Liver (tissue), 9 donors: Measurements from ENCODE around the gene TPBGL. TPM values are rescaled to one million over a fixed set of nuclear protein-coding genes. Genes with fewer than 3 reads are reported as not detected.

Experiments
- DNase-seq: peaks from one replicate; pipeline ENCODE4 v3.0.0-alpha.2; 2017; ENCODE audit warnings: low spot score
- H3K27ac ChIP-seq, 2 donors: one replicate each; pipeline ENCODE4 v1.7.0; 2013; ENCODE audit warnings: inconsistent platforms in 2 of 2, low read length in 2 of 2, control low read depth in 1 of 2, low read depth in 1 of 2, mild to moderate bottlenecking in 1 of 2
- H3K27me3 ChIP-seq, 4 donors: one replicate each; pipeline versions ENCODE4 v1.6.1 to v1.7.0; 2013; ENCODE audit warnings: low read length in 3 of 4, inconsistent platforms in 1 of 4, mild to moderate bottlenecking in 1 of 4, moderate library complexity in 1 of 4; ENCODE audit not compliant: control insufficient read depth in 4 of 4, insufficient read depth in 4 of 4
- H3K36me3 ChIP-seq, 4 donors: one replicate each; pipeline versions ENCODE4 v1.6.1 to v1.7.0; 2013; ENCODE audit warnings: low read length in 3 of 4, mild to moderate bottlenecking in 3 of 4, low read depth in 1 of 4, moderate library complexity in 1 of 4; ENCODE audit not compliant: control insufficient read depth in 4 of 4, insufficient read depth in 3 of 4
- H3K4me1 ChIP-seq, 4 donors: one replicate each; pipeline versions ENCODE4 v1.6.1 to v1.7.0; 2013; ENCODE audit warnings: low read length in 3 of 4, mild to moderate bottlenecking in 3 of 4, moderate library complexity in 1 of 4; ENCODE audit not compliant: control insufficient read depth in 4 of 4, insufficient read depth in 4 of 4
- H3K4me3 ChIP-seq, 3 donors: one replicate each; pipeline versions ENCODE4 v1.6.1 to v1.7.0; 2013; ENCODE audit warnings: low read length in 3 of 3, control low read depth in 1 of 3, low read depth in 1 of 3, mild to moderate bottlenecking in 1 of 3
- H3K9ac ChIP-seq, 2 donors: one replicate each; pipeline ENCODE4 v1.7.0; 2013; ENCODE audit warnings: low read length in 2 of 2, mild to moderate bottlenecking in 2 of 2, moderate library complexity in 2 of 2, control low read depth in 1 of 2, low read depth in 1 of 2
- H3K9me3 ChIP-seq, 4 donors: one replicate each; pipeline versions ENCODE4 v1.6.1 to v1.7.0; 2013; ENCODE audit warnings: low read length in 3 of 4; ENCODE audit not compliant: control insufficient read depth in 4 of 4
- EGR1 ChIP-seq, 2 donors: IDR thresholded peaks; 2 replicates each; pipeline ENCODE4 v1.6.1; 2016 to 2018; ENCODE audit warnings: antibody characterized with exemption in 2 of 2, low read depth in 2 of 2
- FOXA1 ChIP-seq: IDR thresholded peaks from 2 replicates; pipeline ENCODE4 v1.6.1; 2016; ENCODE audit warnings: antibody characterized with exemption
- FOXA2 ChIP-seq: IDR thresholded peaks from 2 replicates; pipeline ENCODE4 v1.6.1; 2016; ENCODE audit warnings: antibody characterized with exemption
- GABPA ChIP-seq, 2 donors: IDR thresholded peaks in 1 of 2; conservative IDR thresholded peaks in 1 of 2; 2 replicates each; pipeline ENCODE4 v1.6.1; 2016; ENCODE audit warnings: antibody characterized with exemption in 2 of 2, mild to moderate bottlenecking in 1 of 2, moderate library complexity in 1 of 2
- HNF4A ChIP-seq, 2 donors: conservative IDR thresholded peaks; 2 replicates each; pipeline ENCODE4 v1.6.1; 2016; ENCODE audit warnings: antibody characterized with exemption in 2 of 2, mild to moderate bottlenecking in 2 of 2
- HNF4G ChIP-seq: IDR thresholded peaks from 2 replicates; pipeline ENCODE4 v1.6.1; 2016; ENCODE audit warnings: antibody characterized with exemption
- JUND ChIP-seq, 2 donors: IDR thresholded peaks; 2 replicates each; pipeline ENCODE4 v1.6.1; 2016; ENCODE audit warnings: antibody characterized with exemption in 2 of 2
- NR2F2 ChIP-seq: IDR thresholded peaks from 2 replicates; pipeline ENCODE4 v1.6.1; 2016; ENCODE audit warnings: antibody characterized with exemption
- RAD21 ChIP-seq, 2 donors: IDR thresholded peaks; 2 replicates each; pipeline ENCODE4 v1.6.1; 2016; ENCODE audit warnings: antibody characterized with exemption in 2 of 2, mild to moderate bottlenecking in 2 of 2
- RXRA ChIP-seq, 2 donors: IDR thresholded peaks; 2 replicates each; pipeline ENCODE4 v1.6.1; 2017 to 2018; ENCODE audit warnings: antibody characterized with exemption in 2 of 2, mild to moderate bottlenecking in 1 of 2
- SP1 ChIP-seq: IDR thresholded peaks from 2 replicates; pipeline ENCODE4 v1.6.1; 2018; ENCODE audit warnings: antibody characterized with exemption, mild to moderate bottlenecking
- TAF1 ChIP-seq: conservative IDR thresholded peaks from 2 replicates; pipeline ENCODE4 v1.6.1; 2016; ENCODE audit warnings: antibody characterized with exemption, mild to moderate bottlenecking
- YY1 ChIP-seq: IDR thresholded peaks from 2 replicates; pipeline ENCODE4 v1.6.1; 2016; ENCODE audit warnings: antibody characterized with exemption, mild to moderate bottlenecking
- WGBS: extraction: QIAGEN DNeasy Blood & Tissue Kit; methylation state at CpG from one replicate; pipeline ENCODE4 v1.1.7; 2013; 5-methylcytosine and 5-hydroxymethylcytosine counted together
- polyA plus RNA-seq, 2 donors: library from polyadenylated mRNA; stranded (reverse) in 1 of 2; unstranded in 1 of 2; fragments of 200-250 nt in 1 of 2; fragments of >200 nt in 1 of 2; fragmentation: Nextera tagmentation in 1 of 2; extraction: Ambion mirVana in 1 of 2; gene quantifications; one replicate each; pipeline versions ENCODE4 v1.2.1 to v1.2.3, GENCODE V29; 2013 to 2015
- total RNA-seq, 2 donors: library from RNA; depleted of rRNA; stranded (reverse); fragments of >200 nt; gene quantifications; one replicate each; pipeline ENCODE4 v1.2.3, GENCODE V29; 2014
- TF ChIP-seq, protein P1 (sequence below): IDR thresholded peaks from 2 replicates; pipeline ENCODE4 v1.6.1; 2016; ENCODE audit warnings: antibody characterized with exemption
- TF ChIP-seq, protein P2 (sequence below): IDR thresholded peaks from 2 replicates; pipeline ENCODE4 v1.6.1; 2016; ENCODE audit warnings: antibody characterized with exemption
- TF ChIP-seq, protein P3 (sequence below): fragments of 150-350 bp; IDR thresholded peaks from 2 replicates; pipeline ENCODE4 v1.5.1; 2017; ENCODE audit warnings: improper control_type of control experiment, low read depth, low read length; ENCODE audit not compliant: missing input control
- TF ChIP-seq, protein P4 (sequence below): IDR thresholded peaks from 2 replicates; pipeline ENCODE4 v1.6.1; 2016; ENCODE audit warnings: antibody characterized with exemption, mild to moderate bottlenecking
- donor health status: healthy.
- donor health status: healthy.
- donor health status: healthy.
- donor health status: healthy.
- donor health status: healthy.

The TPBGL gene
- total and polyA plus RNA-seq, 4 donors, result 0.05 TPM; not detected in 3

DNA sequence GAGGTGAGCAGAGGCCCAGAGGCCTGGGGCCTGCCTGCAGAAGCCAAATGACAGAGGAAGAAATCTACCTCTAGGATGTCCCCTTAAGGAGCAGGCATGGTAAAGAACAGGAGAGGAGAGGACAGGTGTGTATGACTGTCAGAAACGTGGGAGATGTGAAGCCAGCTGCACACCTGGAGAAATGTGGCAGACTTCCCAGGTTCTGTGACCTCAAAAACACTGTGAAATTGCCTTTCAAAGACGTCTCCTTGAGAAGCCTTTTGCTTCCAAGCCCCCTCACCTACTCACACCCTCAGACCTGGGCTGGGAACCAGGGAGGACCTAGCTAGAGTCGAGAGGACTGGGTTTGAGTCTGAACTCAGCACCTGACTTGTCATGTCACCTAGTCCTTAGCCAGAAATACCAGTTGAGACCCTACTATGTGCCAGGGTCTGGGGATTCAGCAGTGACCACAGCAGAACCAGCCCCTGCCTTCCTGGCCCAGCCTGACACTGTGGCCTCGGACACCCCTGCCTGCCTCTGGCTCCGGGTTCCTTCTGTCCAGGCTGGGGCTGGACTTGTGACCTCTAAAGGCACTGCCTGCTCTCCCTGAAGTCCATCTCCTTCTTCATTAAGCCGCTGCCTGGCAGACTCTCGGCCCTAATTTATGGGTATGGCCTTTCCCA, 5.6 kb downstream of the TPBGL start:
- peaks cover 0 to 6% (median 4%) of the 10 kb centered on the region in 4 donors for H3K27me3 ChIP-seq
- no peak for DNase-seq
- H3K9ac ChIP-seq, result no peak overlapping the region

DNA sequence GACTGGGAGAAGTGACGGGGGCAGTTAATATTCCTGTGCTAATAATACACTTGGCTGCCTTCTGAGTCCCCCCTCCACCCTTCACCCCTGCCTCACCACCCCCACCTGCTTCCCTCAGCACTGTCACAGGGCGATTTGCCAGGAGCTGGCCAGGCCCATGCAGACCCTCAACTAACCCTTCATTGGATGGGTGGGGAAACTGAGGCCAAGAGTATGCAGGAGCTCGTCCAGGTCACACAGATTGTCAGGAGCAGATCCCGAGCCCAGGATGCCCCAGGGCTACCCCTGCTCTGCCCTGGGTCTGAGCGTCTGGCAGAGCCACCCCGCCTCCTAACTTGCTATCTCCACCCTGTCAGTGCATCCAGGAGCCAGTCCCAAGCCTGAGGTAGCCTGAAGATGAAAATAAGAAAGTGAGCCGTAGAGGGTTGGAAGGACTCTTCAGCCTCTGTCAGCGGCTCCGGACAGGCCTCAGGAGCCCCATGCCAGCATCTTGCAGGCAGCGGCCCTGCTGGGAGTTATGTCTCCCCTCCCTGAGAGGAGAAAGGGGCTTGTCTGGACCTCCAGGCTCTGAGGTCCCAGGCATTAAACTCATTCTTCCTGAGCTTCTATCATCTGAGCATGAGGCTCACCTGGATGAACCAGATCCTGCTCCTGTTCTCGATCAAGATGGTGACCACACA, 6.2 kb downstream of the TPBGL start:
- Histone ChIP-seq H3K9ac (no peak overlapping the region), H3K4me1 (peaks cover 0 to 11% (median 8%) of the 10 kb centered on the region in 4 donors), H3K36me3 (no peaks in the 10 kb centered on the region), H3K27me3 (peaks cover 0 to 6% (median 4%) of the 10 kb centered on the region in 4 donors), H3K27ac (no peak overlapping the region), H3K4me3 (no peak overlapping the region), H3K9me3 (peaks cover 0 to 5% (median 0%) of the 10 kb centered on the region in 4 donors)
- 84% methylated on average over 11 of the region's 11 CpGs for WGBS
- DNase-seq, result no peak
- TF ChIP-seq RAD21 (IDR thresholded peaks at IDR 0.05) (no peak), HNF4G (no peak), EGR1 (IDR thresholded peaks at IDR 0.05; ENCODE audit: low read depth in 2 of 2) (no peak), TAF1 (no peak), YY1 (no peak), NR2F2 (no peak), FOXA1 (no peak), GABPA (IDR thresholded peaks at IDR 0.05 in 1 of 2, conservative IDR thresholded peaks at IDR 0.05 in 1 of 2) (no peak), SP1 (no peak)
- TF ChIP-seq, protein P1, sequence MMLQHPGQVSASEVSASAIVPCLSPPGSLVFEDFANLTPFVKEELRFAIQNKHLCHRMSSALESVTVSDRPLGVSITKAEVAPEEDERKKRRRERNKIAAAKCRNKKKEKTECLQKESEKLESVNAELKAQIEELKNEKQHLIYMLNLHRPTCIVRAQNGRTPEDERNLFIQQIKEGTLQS, result no peak
- TF ChIP-seq, protein P2, sequence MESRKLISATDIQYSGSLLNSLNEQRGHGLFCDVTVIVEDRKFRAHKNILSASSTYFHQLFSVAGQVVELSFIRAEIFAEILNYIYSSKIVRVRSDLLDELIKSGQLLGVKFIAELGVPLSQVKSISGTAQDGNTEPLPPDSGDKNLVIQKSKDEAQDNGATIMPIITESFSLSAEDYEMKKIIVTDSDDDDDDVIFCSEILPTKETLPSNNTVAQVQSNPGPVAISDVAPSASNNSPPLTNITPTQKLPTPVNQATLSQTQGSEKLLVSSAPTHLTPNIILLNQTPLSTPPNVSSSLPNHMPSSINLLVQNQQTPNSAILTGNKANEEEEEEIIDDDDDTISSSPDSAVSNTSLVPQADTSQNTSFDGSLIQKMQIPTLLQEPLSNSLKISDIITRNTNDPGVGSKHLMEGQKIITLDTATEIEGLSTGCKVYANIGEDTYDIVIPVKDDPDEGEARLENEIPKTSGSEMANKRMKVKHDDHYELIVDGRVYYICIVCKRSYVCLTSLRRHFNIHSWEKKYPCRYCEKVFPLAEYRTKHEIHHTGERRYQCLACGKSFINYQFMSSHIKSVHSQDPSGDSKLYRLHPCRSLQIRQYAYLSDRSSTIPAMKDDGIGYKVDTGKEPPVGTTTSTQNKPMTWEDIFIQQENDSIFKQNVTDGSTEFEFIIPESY, result no peak
- TF ChIP-seq, protein P3, sequence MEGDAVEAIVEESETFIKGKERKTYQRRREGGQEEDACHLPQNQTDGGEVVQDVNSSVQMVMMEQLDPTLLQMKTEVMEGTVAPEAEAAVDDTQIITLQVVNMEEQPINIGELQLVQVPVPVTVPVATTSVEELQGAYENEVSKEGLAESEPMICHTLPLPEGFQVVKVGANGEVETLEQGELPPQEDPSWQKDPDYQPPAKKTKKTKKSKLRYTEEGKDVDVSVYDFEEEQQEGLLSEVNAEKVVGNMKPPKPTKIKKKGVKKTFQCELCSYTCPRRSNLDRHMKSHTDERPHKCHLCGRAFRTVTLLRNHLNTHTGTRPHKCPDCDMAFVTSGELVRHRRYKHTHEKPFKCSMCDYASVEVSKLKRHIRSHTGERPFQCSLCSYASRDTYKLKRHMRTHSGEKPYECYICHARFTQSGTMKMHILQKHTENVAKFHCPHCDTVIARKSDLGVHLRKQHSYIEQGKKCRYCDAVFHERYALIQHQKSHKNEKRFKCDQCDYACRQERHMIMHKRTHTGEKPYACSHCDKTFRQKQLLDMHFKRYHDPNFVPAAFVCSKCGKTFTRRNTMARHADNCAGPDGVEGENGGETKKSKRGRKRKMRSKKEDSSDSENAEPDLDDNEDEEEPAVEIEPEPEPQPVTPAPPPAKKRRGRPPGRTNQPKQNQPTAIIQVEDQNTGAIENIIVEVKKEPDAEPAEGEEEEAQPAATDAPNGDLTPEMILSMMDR, result no peak

More for the DNA sequence above, 5.6 kb downstream of the TPBGL start:
- H3K27ac ChIP-seq, result no peak overlapping the region
- no peak overlapping the region for H3K4me3 ChIP-seq
- peaks cover 0 to 5% (median 0%) of the 10 kb centered on the region in 4 donors for H3K9me3 ChIP-seq
- TF ChIP-seq HNF4A (conservative IDR thresholded peaks at IDR 0.05), result no peak
- TF ChIP-seq GABPA (IDR thresholded peaks at IDR 0.05 in 1 of 2, conservative IDR thresholded peaks at IDR 0.05 in 1 of 2), result no peak
- TF ChIP-seq, protein P4, sequence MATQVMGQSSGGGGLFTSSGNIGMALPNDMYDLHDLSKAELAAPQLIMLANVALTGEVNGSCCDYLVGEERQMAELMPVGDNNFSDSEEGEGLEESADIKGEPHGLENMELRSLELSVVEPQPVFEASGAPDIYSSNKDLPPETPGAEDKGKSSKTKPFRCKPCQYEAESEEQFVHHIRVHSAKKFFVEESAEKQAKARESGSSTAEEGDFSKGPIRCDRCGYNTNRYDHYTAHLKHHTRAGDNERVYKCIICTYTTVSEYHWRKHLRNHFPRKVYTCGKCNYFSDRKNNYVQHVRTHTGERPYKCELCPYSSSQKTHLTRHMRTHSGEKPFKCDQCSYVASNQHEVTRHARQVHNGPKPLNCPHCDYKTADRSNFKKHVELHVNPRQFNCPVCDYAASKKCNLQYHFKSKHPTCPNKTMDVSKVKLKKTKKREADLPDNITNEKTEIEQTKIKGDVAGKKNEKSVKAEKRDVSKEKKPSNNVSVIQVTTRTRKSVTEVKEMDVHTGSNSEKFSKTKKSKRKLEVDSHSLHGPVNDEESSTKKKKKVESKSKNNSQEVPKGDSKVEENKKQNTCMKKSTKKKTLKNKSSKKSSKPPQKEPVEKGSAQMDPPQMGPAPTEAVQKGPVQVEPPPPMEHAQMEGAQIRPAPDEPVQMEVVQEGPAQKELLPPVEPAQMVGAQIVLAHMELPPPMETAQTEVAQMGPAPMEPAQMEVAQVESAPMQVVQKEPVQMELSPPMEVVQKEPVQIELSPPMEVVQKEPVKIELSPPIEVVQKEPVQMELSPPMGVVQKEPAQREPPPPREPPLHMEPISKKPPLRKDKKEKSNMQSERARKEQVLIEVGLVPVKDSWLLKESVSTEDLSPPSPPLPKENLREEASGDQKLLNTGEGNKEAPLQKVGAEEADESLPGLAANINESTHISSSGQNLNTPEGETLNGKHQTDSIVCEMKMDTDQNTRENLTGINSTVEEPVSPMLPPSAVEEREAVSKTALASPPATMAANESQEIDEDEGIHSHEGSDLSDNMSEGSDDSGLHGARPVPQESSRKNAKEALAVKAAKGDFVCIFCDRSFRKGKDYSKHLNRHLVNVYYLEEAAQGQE, result no peak
- TF ChIP-seq SP1, result no peak
- TF ChIP-seq, protein P3, result no peak
- TF ChIP-seq, protein P1, result no peak
- TF ChIP-seq JUND (IDR thresholded peaks at IDR 0.05), result no peak
- no peak for TF ChIP-seq NR2F2
- TF ChIP-seq YY1, result no peak
- no peak for TF ChIP-seq RXRA (IDR thresholded peaks at IDR 0.05)
- no peak for TF ChIP-seq TAF1
- no peak for TF ChIP-seq RAD21 (IDR thresholded peaks at IDR 0.05)
- no peak for TF ChIP-seq FOXA2
- H3K4me1 ChIP-seq, result peaks cover 0 to 17% (median 12%) of the 10 kb centered on the region in 4 donors
- 78% methylated on average over 7 of the region's 7 CpGs for WGBS
- H3K36me3 ChIP-seq, result no peaks in the 10 kb centered on the region
